A673 (cell line): ENCODE measurements around the gene ZFPL1.

Source experiments
- EZH2 ChIP-seq: fragments of 200-600 bp; sonication (generic); IDR thresholded peaks from 2 replicates; pipeline ENCODE4 v1.6.1; 2017; ENCODE audit warnings: borderline replicate concordance, low read depth, mild to moderate bottlenecking, mixed read lengths, antibody characterized with exemption, low read length; ENCODE audit not compliant: poor library complexity, severe bottlenecking
- TF ChIP-seq, protein P1 (sequence below): fragments of 300-800, 200-600 bp; sonication (generic); conservative IDR thresholded peaks from 2 replicates; pipeline ENCODE4 v1.5.1; 2017; ENCODE audit warnings: low read depth, mild to moderate bottlenecking, antibody characterized with exemption, low read length, moderate library complexity, mixed read lengths

GRCh38 chr11:65058012-65058411 lies 26.0 kb upstream of the ZFPL1 start:
- TF ChIP-seq, protein P1, sequence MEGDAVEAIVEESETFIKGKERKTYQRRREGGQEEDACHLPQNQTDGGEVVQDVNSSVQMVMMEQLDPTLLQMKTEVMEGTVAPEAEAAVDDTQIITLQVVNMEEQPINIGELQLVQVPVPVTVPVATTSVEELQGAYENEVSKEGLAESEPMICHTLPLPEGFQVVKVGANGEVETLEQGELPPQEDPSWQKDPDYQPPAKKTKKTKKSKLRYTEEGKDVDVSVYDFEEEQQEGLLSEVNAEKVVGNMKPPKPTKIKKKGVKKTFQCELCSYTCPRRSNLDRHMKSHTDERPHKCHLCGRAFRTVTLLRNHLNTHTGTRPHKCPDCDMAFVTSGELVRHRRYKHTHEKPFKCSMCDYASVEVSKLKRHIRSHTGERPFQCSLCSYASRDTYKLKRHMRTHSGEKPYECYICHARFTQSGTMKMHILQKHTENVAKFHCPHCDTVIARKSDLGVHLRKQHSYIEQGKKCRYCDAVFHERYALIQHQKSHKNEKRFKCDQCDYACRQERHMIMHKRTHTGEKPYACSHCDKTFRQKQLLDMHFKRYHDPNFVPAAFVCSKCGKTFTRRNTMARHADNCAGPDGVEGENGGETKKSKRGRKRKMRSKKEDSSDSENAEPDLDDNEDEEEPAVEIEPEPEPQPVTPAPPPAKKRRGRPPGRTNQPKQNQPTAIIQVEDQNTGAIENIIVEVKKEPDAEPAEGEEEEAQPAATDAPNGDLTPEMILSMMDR = no peak
- TF ChIP-seq EZH2 = no peak
